ENCODE results near the gene FGF3. TPM values are rescaled to one million over a fixed set of nuclear protein-coding genes. Genes with fewer than 3 reads are reported as not detected.

FGF3 gene
- total and polyA plus RNA-seq, 2 donors = 0.09 to 0.19 TPM

- no peaks in the 10 kb centered on the region for H3K36me3 ChIP-seq (ENCODE audit: control insufficient read depth in 2 of 2, insufficient read depth in 2 of 2, low read length in 1 of 2)
- 90% methylated on average over 17 of the region's 17 CpGs for WGBS
- no peak overlapping the region for H3K27ac ChIP-seq (ENCODE audit: low read depth in 1 of 2, low read length in 1 of 2)
- no peak for DNase-seq (ENCODE audit: low read depth in 6 of 9, low spot score in 9 of 9)
- H3K4me3 ChIP-seq (ENCODE audit: low read length in 2 of 2) = no peak overlapping the region
- H3K4me1 ChIP-seq (ENCODE audit: control insufficient read depth in 2 of 2, insufficient read depth in 2 of 2, low read length in 2 of 2) = no peaks in the 10 kb centered on the region
- peaks cover 7 to 37% of the 10 kb centered on the region in 2 donors for H3K27me3 ChIP-seq (ENCODE audit: control insufficient read depth in 2 of 2, insufficient read depth in 1 of 2, low read length in 1 of 2)
- H3K9me3 ChIP-seq (ENCODE audit: control insufficient read depth in 2 of 2, insufficient read depth in 1 of 2, low read length in 1 of 2) = peaks cover 0 to 4% of the 10 kb centered on the region in 2 donors
Observed at GRCh38 chr11:69863544-69864200, 44.5 kb upstream of the FGF3 start.

- Histone ChIP-seq H3K4me1 (ENCODE audit: control insufficient read depth in 2 of 2, insufficient read depth in 2 of 2, low read length in 2 of 2) (no peaks in the 10 kb centered on the region), H3K27ac (ENCODE audit: low read depth in 1 of 2, low read length in 1 of 2) (no peak overlapping the region), H3K9me3 (ENCODE audit: control insufficient read depth in 2 of 2, insufficient read depth in 1 of 2, low read length in 1 of 2) (peaks cover 0 to 4% of the 10 kb centered on the region in 2 donors), H3K36me3 (ENCODE audit: control insufficient read depth in 2 of 2, insufficient read depth in 2 of 2, low read length in 1 of 2) (no peaks in the 10 kb centered on the region), H3K27me3 (ENCODE audit: control insufficient read depth in 2 of 2, insufficient read depth in 1 of 2, low read length in 1 of 2) (peaks cover 5 to 30% of the 10 kb centered on the region in 2 donors), H3K4me3 (ENCODE audit: low read length in 2 of 2) (no peak overlapping the region)
- DNase-seq (ENCODE audit: low read depth in 6 of 9, low spot score in 9 of 9) = no peak
- 83% methylated on average over 12 of the region's 12 CpGs for WGBS
Observed at GRCh38 chr11:69862797-69863543, 43.8 kb upstream of the FGF3 start.

GRCh38 chr11:69862331-69862771 lies 43.1 kb upstream of the FGF3 start:
- Histone ChIP-seq H3K4me3 (ENCODE audit: low read length in 2 of 2) (no peak overlapping the region), H3K9me3 (ENCODE audit: control insufficient read depth in 2 of 2, insufficient read depth in 1 of 2, low read length in 1 of 2) (peaks cover 0 to 4% of the 10 kb centered on the region in 2 donors), H3K4me1 (ENCODE audit: control insufficient read depth in 2 of 2, insufficient read depth in 2 of 2, low read length in 2 of 2) (no peaks in the 10 kb centered on the region), H3K36me3 (ENCODE audit: control insufficient read depth in 2 of 2, insufficient read depth in 2 of 2, low read length in 1 of 2) (no peaks in the 10 kb centered on the region), H3K27me3 (ENCODE audit: control insufficient read depth in 2 of 2, insufficient read depth in 1 of 2, low read length in 1 of 2) (peaks cover 0 to 24% of the 10 kb centered on the region in 2 donors), H3K27ac (ENCODE audit: low read depth in 1 of 2, low read length in 1 of 2) (no peak overlapping the region)
- DNase-seq (ENCODE audit: low read depth in 6 of 9, low spot score in 9 of 9) = no peak
- WGBS = 46% methylated on average over 19 of the region's 19 CpGs

- peaks cover 0 to 4% of the 10 kb centered on the region in 2 donors for H3K9me3 ChIP-seq (ENCODE audit: control insufficient read depth in 2 of 2, insufficient read depth in 1 of 2, low read length in 1 of 2)
- no peaks in the 10 kb centered on the region for H3K4me1 ChIP-seq (ENCODE audit: control insufficient read depth in 2 of 2, insufficient read depth in 2 of 2, low read length in 2 of 2)
- H3K27me3 ChIP-seq (ENCODE audit: control insufficient read depth in 2 of 2, insufficient read depth in 1 of 2, low read length in 1 of 2) = peaks cover 0 to 20% of the 10 kb centered on the region in 2 donors
- H3K36me3 ChIP-seq (ENCODE audit: control insufficient read depth in 2 of 2, insufficient read depth in 2 of 2, low read length in 1 of 2) = no peaks in the 10 kb centered on the region
- no peak overlapping the region for H3K4me3 ChIP-seq (ENCODE audit: low read length in 2 of 2)
- H3K27ac ChIP-seq (ENCODE audit: low read depth in 1 of 2, low read length in 1 of 2) = no peak overlapping the region
- WGBS = 80% methylated on average over 7 of the region's 7 CpGs
- no peak for DNase-seq (ENCODE audit: low read depth in 6 of 9, low spot score in 9 of 9)
Observed at GRCh38 chr11:69861901-69862300, 42.7 kb upstream of the FGF3 start.

- peaks cover 0 to 4% of the 10 kb centered on the region in 2 donors for H3K9me3 ChIP-seq (ENCODE audit: control insufficient read depth in 2 of 2, insufficient read depth in 1 of 2, low read length in 1 of 2)
- 89% methylated on average over 9 of the region's 9 CpGs for WGBS
- no peaks in the 10 kb centered on the region for H3K36me3 ChIP-seq (ENCODE audit: control insufficient read depth in 2 of 2, insufficient read depth in 2 of 2, low read length in 1 of 2)
- no peak overlapping the region for H3K27ac ChIP-seq (ENCODE audit: low read depth in 1 of 2, low read length in 1 of 2)
- no peaks in the 10 kb centered on the region for H3K4me1 ChIP-seq (ENCODE audit: control insufficient read depth in 2 of 2, insufficient read depth in 2 of 2, low read length in 2 of 2)
- no peak overlapping the region for H3K4me3 ChIP-seq (ENCODE audit: low read length in 2 of 2)
- no peak for DNase-seq (ENCODE audit: low read depth in 6 of 9, low spot score in 9 of 9)
- peaks cover 0 to 17% of the 10 kb centered on the region in 2 donors for H3K27me3 ChIP-seq (ENCODE audit: control insufficient read depth in 2 of 2, insufficient read depth in 1 of 2, low read length in 1 of 2)
Observed at GRCh38 chr11:69860796-69861445, 41.7 kb upstream of the FGF3 start.

- no peak overlapping the region for H3K27ac ChIP-seq (ENCODE audit: low read depth in 1 of 2, low read length in 1 of 2)
- no peak for DNase-seq (ENCODE audit: low read depth in 6 of 9, low spot score in 9 of 9)
- no peaks in the 10 kb centered on the region for H3K4me1 ChIP-seq (ENCODE audit: control insufficient read depth in 2 of 2, insufficient read depth in 2 of 2, low read length in 2 of 2)
- no peak overlapping the region for H3K4me3 ChIP-seq (ENCODE audit: low read length in 2 of 2)
- peaks cover 0 to 17% of the 10 kb centered on the region in 2 donors for H3K27me3 ChIP-seq (ENCODE audit: control insufficient read depth in 2 of 2, insufficient read depth in 1 of 2, low read length in 1 of 2)
- H3K9me3 ChIP-seq (ENCODE audit: control insufficient read depth in 2 of 2, insufficient read depth in 1 of 2, low read length in 1 of 2) = peaks cover 0 to 4% of the 10 kb centered on the region in 2 donors
- 74% methylated on average over 5 of the region's 5 CpGs for WGBS
- no peaks in the 10 kb centered on the region for H3K36me3 ChIP-seq (ENCODE audit: control insufficient read depth in 2 of 2, insufficient read depth in 2 of 2, low read length in 1 of 2)
Observed at GRCh38 chr11:69860244-69860643, 41.0 kb upstream of the FGF3 start.

GRCh38 chr11:69859275-69859934 lies 40.2 kb upstream of the FGF3 start:
- Histone ChIP-seq H3K9me3 (ENCODE audit: control insufficient read depth in 2 of 2, insufficient read depth in 1 of 2, low read length in 1 of 2) (peaks cover 0 to 4% of the 10 kb centered on the region in 2 donors), H3K4me1 (ENCODE audit: control insufficient read depth in 2 of 2, insufficient read depth in 2 of 2, low read length in 2 of 2) (no peaks in the 10 kb centered on the region), H3K36me3 (ENCODE audit: control insufficient read depth in 2 of 2, insufficient read depth in 2 of 2, low read length in 1 of 2) (no peaks in the 10 kb centered on the region), H3K27me3 (ENCODE audit: control insufficient read depth in 2 of 2, insufficient read depth in 1 of 2, low read length in 1 of 2) (peaks cover 0 to 17% of the 10 kb centered on the region in 2 donors), H3K4me3 (ENCODE audit: low read length in 2 of 2) (no peak overlapping the region), H3K27ac (ENCODE audit: low read depth in 1 of 2, low read length in 1 of 2) (no peak overlapping the region)
- DNase-seq (ENCODE audit: low read depth in 6 of 9, low spot score in 9 of 9) = no peak
- WGBS = 90% methylated on average over 12 of the region's 12 CpGs

GRCh38 chr11:69855421-69855820 lies 36.2 kb upstream of the FGF3 start:
- WGBS = 96% methylated on average over 3 of the region's 3 CpGs
- peaks cover 0 to 2% of the 10 kb centered on the region in 2 donors for H3K27me3 ChIP-seq (ENCODE audit: control insufficient read depth in 2 of 2, insufficient read depth in 1 of 2, low read length in 1 of 2)
- H3K4me1 ChIP-seq (ENCODE audit: control insufficient read depth in 2 of 2, insufficient read depth in 2 of 2, low read length in 2 of 2) = no peaks in the 10 kb centered on the region
- no peaks in the 10 kb centered on the region for H3K9me3 ChIP-seq (ENCODE audit: control insufficient read depth in 2 of 2, insufficient read depth in 1 of 2, low read length in 1 of 2)
- no peak overlapping the region for H3K27ac ChIP-seq (ENCODE audit: low read depth in 1 of 2, low read length in 1 of 2)
- no peaks in the 10 kb centered on the region for H3K36me3 ChIP-seq (ENCODE audit: control insufficient read depth in 2 of 2, insufficient read depth in 2 of 2, low read length in 1 of 2)
- no peak for DNase-seq (ENCODE audit: low read depth in 6 of 9, low spot score in 9 of 9)
- no peak overlapping the region for H3K4me3 ChIP-seq (ENCODE audit: low read length in 2 of 2)
